Measurements from ENCODE around the gene SH2D3C. TPM values are rescaled to one million over a fixed set of nuclear protein-coding genes. Genes with fewer than 3 reads are reported as not detected.

The SH2D3C gene
- total and polyA plus RNA-seq, 2 of the 4 experiments (the other 2 are of a cell fraction): under 0.01 to 0.24 TPM

DNA sequence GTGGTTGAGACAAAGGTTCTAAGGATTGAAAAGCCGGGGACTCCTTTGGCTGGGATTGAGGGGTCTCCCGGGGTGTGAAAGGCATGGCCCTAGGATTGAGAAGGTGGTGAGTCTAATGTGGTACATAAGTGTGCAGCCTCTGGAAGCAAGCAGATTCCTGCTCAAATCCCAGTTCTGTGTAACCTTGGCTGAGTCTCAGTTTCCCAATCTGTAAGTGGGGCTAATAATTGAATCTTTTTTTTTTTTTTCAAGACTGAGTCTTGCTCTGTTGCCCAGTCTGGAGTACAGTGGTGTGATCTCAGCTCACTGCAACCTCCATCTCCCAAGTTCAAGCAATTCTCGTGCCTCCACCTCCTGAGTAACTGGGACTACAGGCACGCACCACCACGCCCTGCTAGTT is 5.9 kb downstream of the SH2D3C start:
- no peak overlapping the region for H2BK15ac ChIP-seq (ENCODE audit: low read depth, low read length)

More for the DNA sequence above, 5.9 kb downstream of the SH2D3C start:
- Histone ChIP-seq H2BK20ac (ENCODE audit: low read depth, low read length) (no peak overlapping the region), H3K18ac (ENCODE audit: low read depth, low read length) (no peak overlapping the region), H4K91ac (ENCODE audit: insufficient read depth, low read depth, low read length) (no peak overlapping the region), H3K27me3 (ENCODE audit: control insufficient read depth, insufficient read depth, low read length) (peaks cover 11% of the 10 kb centered on the region), H3K79me1 (ENCODE audit: low read depth in 1 of 2, low read length in 2 of 2) (no peaks in the 10 kb centered on the region), H2AFZ (replicated peaks; ENCODE audit: low read length, poor library complexity) (no peak overlapping the region), H2AK9ac (replicated peaks; ENCODE audit: low read depth, low read length, poor library complexity) (no peak overlapping the region), H3K9me3 (ENCODE audit: control insufficient read depth, insufficient read depth, low read length) (no peaks in the 10 kb centered on the region), H3K23ac (ENCODE audit: low read depth, low read length) (no peak overlapping the region), H3K4ac (ENCODE audit: low read depth, low read length) (no peak overlapping the region), H3K9me1 (ENCODE audit: insufficient read depth, low read length) (no peaks in the 10 kb centered on the region; the same call in 1 of the 2 replicates), H4K5ac (ENCODE audit: low read depth, low read length) (no peak overlapping the region), H4K20me1 (ENCODE audit: insufficient read depth, low read length) (no peaks in the 10 kb centered on the region), H3K4me2 (ENCODE audit: low read depth, low read length) (no peak overlapping the region), H3K14ac (replicated peaks; ENCODE audit: low read depth, low read length) (no peak overlapping the region), H4K8ac (ENCODE audit: low read depth in 2 of 2, low read length in 2 of 2) (no peak overlapping the region), H3K9ac (ENCODE audit: low read depth, low read length) (no peak overlapping the region), H2BK120ac (ENCODE audit: low read depth, low read length) (no peak overlapping the region), H3K4me3 (ENCODE audit: insufficient read depth, low read depth, low read length) (no peak overlapping the region), H2BK5ac (ENCODE audit: low read depth, low read length, poor library complexity, severe bottlenecking) (no peak overlapping the region), H3K36me3 (ENCODE audit: control insufficient read depth, insufficient read depth, low read length) (no peaks in the 10 kb centered on the region), H2AK5ac (ENCODE audit: low read depth, low read length) (no peak overlapping the region), H3K27ac (ENCODE audit: insufficient read depth, low read length) (no peak overlapping the region), H3K56ac (ENCODE audit: extremely low read depth, insufficient read depth, low read length) (no peak overlapping the region), H3K4me1 (ENCODE audit: control insufficient read depth, insufficient read depth, low read length) (peaks cover 2% of the 10 kb centered on the region; the same call in 1 of the 2 replicates)
- in situ Hi-C loops (cut with MboI; ENCODE audit: low sequenced_read_pairs): no loop called here
- WGBS, 2 experiments (ENCODE audit: extremely low coverage in 2 of 2, insufficient read length in 1 of 2): 83% methylated on average over 2 of the region's 5 CpGs; no CpG with 5 or more reads in 1 of the 2 experiments
- dilution Hi-C loops (cut with HindIII; ENCODE audit: low sequenced_read_pairs, unreplicated experiment): no loop called here
- ChIA-PET POLR2A (ENCODE audit: unreplicated experiment) (no interaction called here), CTCF (no interaction called here)
- BruUV-seq (replicated peaks): no TSS peak
- DNase-seq (no peak), ATAC-seq (ENCODE audit: low read depth) (no peak)
- TF ChIP-seq MXI1 (IDR thresholded peaks at IDR 0.05; ENCODE audit: borderline replicate concordance, low read depth, low read length) (no peak), POLR2A (IDR thresholded peaks at IDR 0.05; ENCODE audit: low read depth, low read length) (no peak), RCOR1 (IDR thresholded peaks at IDR 0.05; ENCODE audit: insufficient replicate concordance, low read length) (no peak), MAZ (IDR thresholded peaks at IDR 0.05; ENCODE audit: borderline replicate concordance, low read depth, low read length) (no peak), USF2 (IDR thresholded peaks at IDR 0.05; ENCODE audit: low read depth, low read length) (no peak), BHLHE40 (IDR thresholded peaks at IDR 0.05; ENCODE audit: low read depth, low read length) (no peak), SMC3 (IDR thresholded peaks at IDR 0.05; ENCODE audit: low read depth, low read length) (no peak), NFE2L2 (IDR thresholded peaks at IDR 0.05; ENCODE audit: low read depth, low read length) (no peak), MAFK (IDR thresholded peaks at IDR 0.05; ENCODE audit: low read depth, low read length) (no peak), CHD1 (IDR thresholded peaks at IDR 0.05; ENCODE audit: low read depth, low read length) (no peak)
- TF ChIP-seq, protein P1, sequence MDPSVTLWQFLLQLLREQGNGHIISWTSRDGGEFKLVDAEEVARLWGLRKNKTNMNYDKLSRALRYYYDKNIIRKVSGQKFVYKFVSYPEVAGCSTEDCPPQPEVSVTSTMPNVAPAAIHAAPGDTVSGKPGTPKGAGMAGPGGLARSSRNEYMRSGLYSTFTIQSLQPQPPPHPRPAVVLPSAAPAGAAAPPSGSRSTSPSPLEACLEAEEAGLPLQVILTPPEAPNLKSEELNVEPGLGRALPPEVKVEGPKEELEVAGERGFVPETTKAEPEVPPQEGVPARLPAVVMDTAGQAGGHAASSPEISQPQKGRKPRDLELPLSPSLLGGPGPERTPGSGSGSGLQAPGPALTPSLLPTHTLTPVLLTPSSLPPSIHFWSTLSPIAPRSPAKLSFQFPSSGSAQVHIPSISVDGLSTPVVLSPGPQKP (IDR thresholded peaks at IDR 0.05; ENCODE audit: borderline replicate concordance, low read depth, low read length): no peak
- intact Hi-C loops (cut with micrococcal nuclease): no loop called here

Measured in IMR-90 (cell line).